Lung (tissue), 12 donors: Measurements from ENCODE around the gene IGFN1. TPM values are rescaled to one million over a fixed set of nuclear protein-coding genes. Genes with fewer than 3 reads are reported as not detected.

ENCODE experiments used
- ATAC-seq: fragments of 200-7000 bp; cut with Tn5 transposase; one replicate; pipeline ENCODE4 v1.9.1; 2020; ENCODE audit warnings: moderate number of reproducible peaks; ENCODE audit not compliant: insufficient read depth, low FRiP score
- DNase-seq, 3 donors: peaks; one replicate each; pipeline ENCODE4 v3.0.0-alpha.2; 2013 to 2017
- H3K27ac ChIP-seq, 2 donors: one replicate each; pipeline ENCODE4 v1.5.1; 2013; ENCODE audit warnings: mild to moderate bottlenecking in 2 of 2, moderate library complexity in 2 of 2, control low read depth in 1 of 2, inconsistent platforms in 1 of 2, low read depth in 1 of 2, low read length in 1 of 2
- H3K27me3 ChIP-seq, 3 donors: one replicate each; pipeline ENCODE4 v1.5.1; 2013; ENCODE audit warnings: low read length in 2 of 3; ENCODE audit not compliant: control insufficient read depth in 3 of 3, insufficient read depth in 3 of 3
- H3K36me3 ChIP-seq, 4 donors: one replicate each; pipeline ENCODE4 v1.5.1; 2013; ENCODE audit warnings: low read length in 4 of 4, mild to moderate bottlenecking in 1 of 4, moderate library complexity in 1 of 4; ENCODE audit not compliant: control insufficient read depth in 4 of 4, insufficient read depth in 4 of 4
- H3K4me1 ChIP-seq, 5 donors: one replicate each; pipeline ENCODE4 v1.5.1; 2013; ENCODE audit warnings: low read length in 5 of 5, mild to moderate bottlenecking in 2 of 5, moderate library complexity in 1 of 5; ENCODE audit not compliant: control insufficient read depth in 5 of 5, insufficient read depth in 5 of 5
- H3K4me3 ChIP-seq: one replicate; pipeline ENCODE4 v1.5.1; 2013; ENCODE audit warnings: mild to moderate bottlenecking, control low read depth, moderate library complexity
- H3K9ac ChIP-seq, 2 donors: one replicate each; pipeline ENCODE4 v1.5.1; 2013; ENCODE audit warnings: low read length in 2 of 2, control low read depth in 1 of 2; ENCODE audit not compliant: insufficient read depth in 1 of 2
- H3K9me3 ChIP-seq, 4 donors: one replicate each; pipeline ENCODE4 v1.5.1; 2013; ENCODE audit warnings: low read length in 3 of 4, mild to moderate bottlenecking in 1 of 4, moderate library complexity in 1 of 4; ENCODE audit not compliant: control insufficient read depth in 4 of 4, insufficient read depth in 3 of 4
- CTCF ChIP-seq: IDR thresholded peaks from 2 replicates; pipeline ENCODE4 v1.5.1; 2012; ENCODE audit warnings: mild to moderate bottlenecking; ENCODE audit errors: control extremely low read depth, extremely low read depth
- WGBS, 2 donors: extraction: QIAGEN DNeasy Blood & Tissue Kit; methylation state at CpG; one replicate each; pipeline ENCODE4 v1.1.7; 2013; 5-methylcytosine and 5-hydroxymethylcytosine counted together
- polyA plus RNA-seq, 2 donors: library from polyadenylated mRNA; stranded (reverse); fragments of 200-250 nt; gene quantifications; one replicate each; pipeline ENCODE4 v1.2.1, GENCODE V29; 2013
- total RNA-seq, 2 donors: library from RNA; depleted of rRNA in 1 of 2; stranded (reverse); fragments of >200 nt in 1 of 2; gene quantifications; one replicate each; pipeline ENCODE4 v1.2.1, GENCODE V29; 2014 to 2021
- donor health status: control.
- donor health status: control.
- donor health status: Bipolar disorder and iron deficiency.
- donor health status: healthy.
- donor health status: DM: yes; HTN: yes; CAD: no.

IGFN1 gene
- total and polyA plus RNA-seq, 4 donors: 0.25 to 3.6 (median 1.5) TPM

- Histone ChIP-seq H3K9ac (no peak overlapping the region), H3K4me1 (peaks cover 0 to 8% (median 0%) of the 10 kb centered on the region in 5 donors), H3K27me3 (peaks cover 0 to 2% (median 0%) of the 10 kb centered on the region in 3 donors), H3K36me3 (no peaks in the 10 kb centered on the region), H3K4me3 (no peak overlapping the region), H3K27ac (no peak overlapping the region), H3K9me3 (no peaks in the 10 kb centered on the region)
- TF ChIP-seq CTCF: no peak
- no peak for ATAC-seq
- WGBS, 2 donors: 64 to 91% methylated on average over 3 of the region's 3 CpGs
- DNase-seq: no peak
These were observed 21.4 kb upstream of the IGFN1 start for GRCh38 chr1:201169203-201169602.

- peaks cover 0 to 2% (median 0%) of the 10 kb centered on the region in 3 donors for H3K27me3 ChIP-seq
- 71 to 89% methylated on average over 2 of the region's 2 CpGs for WGBS, 2 donors
- no peak overlapping the region for H3K4me3 ChIP-seq
- H3K9ac ChIP-seq: peak overlapping the region in 1 of 2 donors; percentile 7
- DNase-seq (no peak), ATAC-seq (no peak)
- H3K27ac ChIP-seq: peak overlapping the region; percentile 37 to 63
- H3K9me3 ChIP-seq: no peaks in the 10 kb centered on the region
- no peaks in the 10 kb centered on the region for H3K36me3 ChIP-seq
- TF ChIP-seq CTCF: no peak
- peaks cover 0 to 8% (median 0%) of the 10 kb centered on the region in 5 donors for H3K4me1 ChIP-seq
These were observed 20.6 kb upstream of the IGFN1 start for GRCh38 chr1:201169971-201170532.

GRCh38 chr1:201170533-201171062 lies 20.0 kb upstream of the IGFN1 start:
- Histone ChIP-seq H3K9me3 (no peaks in the 10 kb centered on the region), H3K4me1 (peaks cover 0 to 8% (median 0%) of the 10 kb centered on the region in 5 donors), H3K27ac (peak overlapping the region; percentile 80 to 95), H3K27me3 (peaks cover 0 to under 1% (median 0%) of the 10 kb centered on the region in 3 donors), H3K36me3 (no peaks in the 10 kb centered on the region), H3K9ac (peak overlapping the region; percentile 78 to 95), H3K4me3 (peak overlapping the region; percentile 55)
- DNase-seq (peak; percentile 96), ATAC-seq (peak; percentile 99)
- WGBS, 2 donors: 9 to 11% methylated on average over 26 of the region's 26 CpGs
- TF ChIP-seq CTCF: no peak
